ENCODE measurements around the gene EXOC4.

GRCh38 chr7:133932591-133932990 lies 679.7 kb downstream of the EXOC4 start:
- TF ChIP-seq CTCF (IDR thresholded peaks at IDR 0.05) (no peak), POLR2A (IDR thresholded peaks at IDR 0.05) (no peak)

Data from vagina (tissue), 2 donors.